NCI-H446 treated with DMSO at 0.1 percent for 48 hours (cell line): ENCODE data around the gene ALKBH1.
"Not testable (repeated sequence)": the region's sequence is repeated elsewhere in the genome, so short reads cannot be mapped to it uniquely, and the experiment has no call there.

Experiments used
- DNase-seq: peaks from one replicate; lab custom pipeline; 2025; lab: John Stamatoyannopoulos, UW

The ALKBH1 gene, protein sequence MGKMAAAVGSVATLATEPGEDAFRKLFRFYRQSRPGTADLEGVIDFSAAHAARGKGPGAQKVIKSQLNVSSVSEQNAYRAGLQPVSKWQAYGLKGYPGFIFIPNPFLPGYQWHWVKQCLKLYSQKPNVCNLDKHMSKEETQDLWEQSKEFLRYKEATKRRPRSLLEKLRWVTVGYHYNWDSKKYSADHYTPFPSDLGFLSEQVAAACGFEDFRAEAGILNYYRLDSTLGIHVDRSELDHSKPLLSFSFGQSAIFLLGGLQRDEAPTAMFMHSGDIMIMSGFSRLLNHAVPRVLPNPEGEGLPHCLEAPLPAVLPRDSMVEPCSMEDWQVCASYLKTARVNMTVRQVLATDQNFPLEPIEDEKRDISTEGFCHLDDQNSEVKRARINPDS

GRCh38 chr14:77707724-77708408 lies at the start of gene ALKBH1, which contains the start of gene SLIRP:
Gene ALKBH1, minus strand, starts transcription at chr14:77708023. Its CDS starts 19 bp downstream, at chr14:77708004.
Gene SLIRP, plus strand, starts transcription at chr14:77708103. Its CDS starts 9 bp downstream, at chr14:77708112.
- DNase-seq: peak; percentile 49

GRCh38 chr14:77752799-77753516 lies 45.1 kb upstream of the ALKBH1 start:
- DNase-seq: no peak

DNA sequence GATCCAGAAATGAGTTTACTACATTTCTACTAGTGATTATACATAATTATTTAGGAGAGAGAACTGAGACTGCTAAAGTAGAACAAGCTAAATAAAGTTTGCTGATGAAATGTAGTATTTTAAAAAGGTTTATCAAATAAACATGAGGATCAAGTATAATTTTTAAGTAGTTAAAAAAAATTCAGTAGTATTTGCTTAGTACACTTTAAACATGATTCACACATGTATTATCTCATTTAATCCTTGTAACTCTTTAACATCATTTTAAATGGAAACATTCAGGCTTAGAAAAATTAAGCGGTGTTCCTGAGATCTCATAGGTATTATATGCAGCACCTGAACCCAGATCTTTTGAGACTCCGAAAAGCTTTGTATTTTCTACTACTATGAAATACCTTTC lies 44.4 kb upstream of the ALKBH1 start:
- DNase-seq: no peak

DNA sequence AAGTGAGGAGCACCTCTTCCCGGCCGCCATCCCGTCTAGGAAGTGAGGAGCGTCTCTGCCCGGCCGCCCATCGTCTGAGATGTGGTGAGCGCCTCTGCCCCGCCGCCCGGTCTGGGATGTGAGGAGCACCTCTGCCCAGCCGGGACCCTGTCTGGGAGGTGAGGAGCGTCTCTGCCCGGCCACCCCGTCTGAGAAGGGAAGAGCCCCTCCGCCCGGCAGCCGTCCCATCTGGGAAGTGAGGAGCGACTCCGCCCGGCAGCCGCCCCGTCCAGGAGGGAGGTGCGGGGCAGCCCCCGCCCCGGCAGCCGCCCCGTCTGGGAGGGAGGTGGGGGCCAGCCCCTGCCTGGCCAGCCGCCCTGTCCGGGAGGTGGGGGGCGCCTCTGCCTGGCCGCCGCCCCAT lies 39.6 kb upstream of the ALKBH1 start:
- not testable (repeated sequence) for DNase-seq

GRCh38 chr14:77746064-77746702 lies 38.4 kb upstream of the ALKBH1 start:
- DNase-seq: no peak

GRCh38 chr14:77741438-77741837 lies 33.6 kb upstream of the ALKBH1 start:
- DNase-seq: no peak

GRCh38 chr14:77738559-77739250 lies 30.9 kb upstream of the ALKBH1 start:
- DNase-seq: no peak

DNA sequence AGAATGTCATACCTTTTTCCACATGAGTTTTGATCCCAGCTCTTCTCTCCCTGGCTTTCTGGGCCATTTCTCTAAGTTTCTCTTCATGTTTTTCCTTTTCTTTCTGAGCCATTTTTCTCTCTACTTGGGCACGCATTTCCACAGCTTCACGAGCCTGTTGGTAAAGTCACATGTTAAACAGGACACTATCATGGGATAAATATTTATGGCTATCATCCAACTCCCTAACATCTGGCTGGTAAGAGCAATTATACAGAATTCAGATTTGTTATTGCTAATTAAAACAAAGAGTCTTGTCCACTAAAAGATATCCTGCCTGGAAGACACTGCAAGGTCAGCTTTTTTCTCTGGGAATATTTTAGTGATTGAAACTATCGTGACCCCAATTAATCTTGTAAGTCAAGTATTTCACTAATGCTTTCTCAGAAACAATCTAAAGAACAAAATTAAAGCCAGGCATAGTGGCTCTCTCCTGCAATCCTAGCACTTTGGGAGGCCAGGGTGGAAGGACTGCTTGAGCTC lies 23.2 kb upstream of the ALKBH1 start:
- DNase-seq: no peak

GRCh38 chr14:77722301-77722700 lies 14.5 kb upstream of the ALKBH1 start:
- no peak for DNase-seq

DNA sequence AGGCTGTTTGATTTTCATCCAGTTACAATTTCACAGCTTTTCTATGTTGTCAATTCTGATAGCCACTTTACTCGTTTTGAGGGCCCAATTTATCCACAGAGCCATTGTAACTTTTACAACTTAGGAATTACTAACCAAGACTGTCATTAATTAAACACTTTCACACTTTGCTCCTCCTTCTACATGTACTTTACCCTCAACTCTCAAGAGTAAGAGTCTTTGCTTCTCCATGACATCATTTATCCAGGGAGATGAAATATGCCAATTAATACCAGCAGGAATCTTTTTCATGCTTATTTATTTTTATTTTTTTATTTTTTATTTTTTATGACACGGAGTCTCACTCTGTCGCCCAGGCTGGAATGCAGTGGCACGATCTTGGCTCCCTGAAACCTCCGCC lies 13.6 kb upstream of the ALKBH1 start:
- no peak for DNase-seq

DNA sequence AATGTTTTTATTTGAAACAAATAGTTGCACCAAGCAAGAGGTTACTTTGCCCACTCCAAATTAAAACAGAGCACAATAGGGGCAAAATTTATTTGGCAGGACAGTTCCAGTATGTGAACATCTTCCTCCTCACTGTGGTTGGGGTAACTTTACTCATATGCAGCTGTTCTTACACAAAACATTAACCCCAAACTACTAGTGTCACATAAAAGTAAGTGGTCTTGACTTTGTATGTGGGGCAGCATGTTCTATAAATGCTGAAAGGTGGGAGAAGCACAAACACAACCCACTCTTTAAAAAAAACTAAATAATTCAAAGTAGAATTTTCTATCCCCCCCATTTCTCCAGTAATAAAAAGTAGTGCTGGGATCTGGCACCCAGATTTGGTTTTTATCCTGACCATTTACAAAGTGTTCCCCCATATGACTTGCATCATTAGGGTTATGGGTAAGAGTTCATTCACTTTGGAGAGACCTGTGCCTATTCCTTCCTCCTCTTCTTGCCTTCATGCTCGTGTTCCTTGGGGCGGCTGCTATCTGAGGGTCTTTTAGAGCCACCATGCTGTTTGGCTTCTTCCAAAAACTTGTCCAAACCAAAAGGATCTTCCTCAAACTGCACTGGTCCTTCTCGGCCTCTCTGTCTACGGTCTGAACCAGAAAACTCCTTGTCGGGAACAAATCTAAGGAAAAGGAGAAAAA lies 9.9 kb upstream of the ALKBH1 start:
- no peak for DNase-seq

- DNase-seq: no peak
Measured at GRCh38 chr14:77714926-77715325, 7.1 kb upstream of the ALKBH1 start.

GRCh38 chr14:77710364-77710763 lies 2.5 kb upstream of the ALKBH1 start:
- DNase-seq: no peak

DNA sequence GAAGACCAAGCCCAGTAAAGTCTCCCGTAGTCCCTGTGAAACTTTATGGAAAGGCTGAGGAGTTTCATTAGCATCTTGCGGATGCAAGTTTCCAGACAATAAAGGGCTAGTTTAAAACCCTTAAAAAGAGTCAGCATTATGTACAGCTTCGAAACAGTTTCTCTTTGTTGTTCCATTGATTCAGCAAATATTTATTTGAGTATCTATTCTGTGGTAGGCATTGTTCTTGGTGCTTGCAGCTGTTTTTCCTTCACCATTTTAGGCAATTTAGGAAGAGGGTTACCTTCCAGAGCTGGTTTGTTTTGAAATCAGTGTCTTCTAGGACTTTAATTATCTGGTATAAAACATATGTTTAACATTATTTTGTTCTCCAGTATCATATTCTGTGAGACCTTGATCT lies 1.6 kb upstream of the ALKBH1 start:
- DNase-seq: no peak

DNA sequence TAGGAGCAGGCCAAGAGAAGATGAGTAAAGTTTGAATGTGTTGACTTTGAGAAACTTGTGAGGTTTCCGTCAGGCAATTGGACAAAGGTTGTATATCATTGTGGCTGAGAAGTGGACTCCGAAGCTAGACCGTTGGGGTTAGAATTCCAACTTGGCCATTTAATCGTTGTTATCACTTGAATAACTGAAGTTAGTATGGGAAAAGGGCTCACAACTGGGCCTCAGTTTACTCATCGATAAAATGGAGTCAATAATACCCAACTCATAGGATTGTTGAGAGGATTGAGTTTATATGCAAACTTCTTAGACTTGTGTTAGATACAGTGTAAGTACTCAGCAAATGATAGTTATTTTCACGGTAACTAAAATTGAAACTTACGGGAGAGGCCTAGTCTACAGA lies 926 bp upstream of the ALKBH1 start:
- no peak for DNase-seq

DNA sequence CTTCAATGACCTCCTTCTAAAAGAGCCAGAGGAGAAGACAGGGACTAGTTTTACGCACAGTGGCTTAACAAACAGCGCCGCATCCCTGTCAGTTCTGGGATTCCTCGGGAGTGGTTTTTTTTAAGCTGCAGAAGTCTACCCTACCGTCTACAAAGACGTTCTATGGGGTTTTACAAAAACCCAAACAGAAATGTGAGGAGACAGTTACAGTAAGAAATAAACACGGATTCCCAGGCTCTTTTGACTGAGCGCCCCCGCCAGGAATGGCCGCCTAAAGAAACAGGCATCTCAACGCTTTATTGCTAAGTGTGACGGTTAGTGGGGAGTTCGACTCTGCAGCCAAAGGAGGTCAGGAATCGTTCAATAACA lies 484 bp downstream of the ALKBH1 start:
- no peak for DNase-seq

DNA sequence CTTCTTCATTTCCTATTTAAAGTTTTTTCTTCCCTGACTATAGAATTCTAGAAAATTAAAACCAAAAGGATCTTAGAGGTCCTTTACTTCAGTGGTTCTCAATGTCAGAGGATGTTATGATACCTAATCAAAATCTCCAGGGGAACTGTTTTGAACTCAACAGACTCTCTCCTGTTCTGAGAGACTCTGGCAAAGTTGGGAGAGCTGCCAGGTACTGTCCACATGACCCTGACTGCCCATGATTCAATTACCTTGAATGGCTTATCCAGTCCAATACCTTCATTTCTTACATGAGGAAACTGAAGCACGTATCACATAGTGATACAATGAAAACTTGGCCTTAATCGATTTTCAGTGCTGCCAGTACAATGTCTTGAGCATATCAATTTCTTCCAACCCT lies 16.6 kb downstream of the ALKBH1 start:
- DNase-seq: no peak

DNA sequence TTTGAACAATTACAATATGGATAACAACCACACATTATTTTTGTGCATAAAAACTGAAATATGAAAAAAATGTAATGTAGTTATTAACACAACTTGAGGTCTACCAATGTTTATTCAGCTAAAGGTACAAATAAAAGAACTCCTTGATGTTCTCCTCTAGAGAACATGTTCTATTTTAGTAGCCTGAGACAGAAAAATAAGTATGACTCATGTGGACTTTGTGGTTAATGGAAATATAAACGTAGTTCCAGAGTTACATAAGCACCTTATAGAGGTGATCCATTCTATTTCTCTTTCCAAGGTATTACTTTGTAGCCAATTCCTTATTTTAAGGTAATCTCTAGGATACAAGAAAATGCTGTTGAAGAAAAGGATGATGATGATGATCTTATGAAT lies 25.7 kb downstream of the ALKBH1 start:
- no peak for DNase-seq

DNA sequence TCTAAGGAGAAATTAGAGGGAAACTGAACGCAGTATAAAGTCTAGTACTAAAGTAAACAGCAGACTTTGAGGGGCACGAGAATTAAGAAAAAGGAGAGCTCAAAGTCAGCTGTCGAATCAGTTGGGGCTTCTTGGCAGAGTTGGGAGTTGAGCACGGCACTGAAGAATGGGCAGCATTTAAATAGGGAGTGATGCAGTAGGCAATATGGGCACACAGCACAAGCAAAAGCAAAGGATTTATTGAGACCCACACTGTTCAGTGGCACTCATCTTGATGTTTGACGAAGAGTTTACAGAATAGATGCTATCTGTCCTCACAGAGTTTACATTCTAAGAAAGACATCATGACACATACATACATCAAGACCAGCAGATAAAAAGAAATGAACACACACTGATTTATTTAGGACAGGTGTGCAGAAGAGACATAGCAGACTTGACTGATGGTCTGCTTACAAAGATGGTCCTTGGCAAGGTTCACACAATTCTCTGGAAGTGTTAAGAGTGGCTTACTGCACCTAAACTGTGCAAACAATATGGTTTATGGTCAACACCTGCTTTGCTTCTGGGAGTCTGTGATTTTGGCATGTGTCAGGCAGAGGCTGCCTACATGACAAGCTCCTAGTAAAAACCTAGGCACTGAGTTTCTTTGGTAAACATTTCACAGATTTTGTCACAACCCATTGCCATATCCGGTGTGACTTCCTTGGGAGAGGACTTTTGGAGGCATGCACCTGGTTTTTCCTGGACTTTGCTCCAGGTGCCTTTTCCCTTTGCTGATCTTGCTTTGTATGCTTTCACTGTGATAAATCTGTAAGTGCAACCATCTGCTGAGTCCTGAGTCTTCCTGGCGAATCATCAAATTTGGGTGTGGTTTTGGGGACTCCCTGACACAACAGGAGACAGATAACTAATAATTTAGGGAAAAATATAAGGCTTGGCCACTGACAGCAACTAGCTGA lies 26.3 kb downstream of the ALKBH1 start:
- no peak for DNase-seq

- no peak for DNase-seq
Measured at GRCh38 chr14:77674931-77675330, 32.9 kb downstream of the ALKBH1 start.
